PC-3 (cell line): ENCODE results near the gene ECHDC1. TPM values are rescaled to one million over a fixed set of nuclear protein-coding genes. Genes with fewer than 3 reads are reported as not detected.

Experiments
- ATAC-seq: fragments of 200-7000 bp; cut with Tn5 transposase; 2 replicates; pipeline ENCODE4 v1.9.1; 2020; ENCODE audit warnings: mild to moderate bottlenecking, moderate library complexity
- BruUV-seq: library from RNA; stranded (reverse); fragments of 400-500 nt; replicated peaks from 2 replicates; lab custom pipeline; 2021; lab: Mats Ljungman, UMichigan
- CTCF ChIA-PET: fragments of 300-600 bp; sonication (Branson Sonifier 250); formaldehyde crosslinking; loops from one replicate; lab custom pipeline; 2022; ENCODE audit warnings: antibody characterized with exemption; lab: Charles Lee
- POLR2A ChIA-PET: fragments of 300-600 bp; sonication (Branson Sonifier 250); formaldehyde crosslinking; loops from one replicate; lab custom pipeline; 2022; ENCODE audit warnings: antibody characterized with exemption; ENCODE audit not compliant: unreplicated experiment; lab: Charles Lee
- DNase-seq: peaks from one replicate; pipeline ENCODE4 v3.0.0-alpha.2; 2015
- H2AFZ ChIP-seq: fragments of 300-600 bp; sonication (generic); 2 replicates; pipeline ENCODE4 v1.6.0; 2016; ENCODE audit warnings: antibody characterized with exemption, low read length
- H3F3A ChIP-seq: fragments of 300-600 bp; sonication (generic); one replicate; pipeline ENCODE4 v1.6.0; 2017; ENCODE audit warnings: antibody characterized with exemption, low read length, control low read depth, mild to moderate bottlenecking; ENCODE audit not compliant: unreplicated experiment
- H3K27ac ChIP-seq: fragments of 300-600 bp; sonication (generic); 2 replicates; pipeline ENCODE4 v1.5.1; 2016; ENCODE audit warnings: mild to moderate bottlenecking, low read length
- H3K27me3 ChIP-seq: fragments of 300-600 bp; sonication (generic); 2 replicates; pipeline ENCODE4 v1.6.1; 2016; ENCODE audit warnings: low read length, mixed read lengths
- H3K36me3 ChIP-seq: fragments of 300-600 bp; sonication (generic); 2 replicates; pipeline ENCODE4 v1.6.1; 2016; ENCODE audit warnings: low read depth, mixed run types, low read length, mixed read lengths
- H3K4me1 ChIP-seq: fragments of 300-600 bp; sonication (generic); 2 replicates; pipeline ENCODE4 v1.5.1; 2016; ENCODE audit warnings: low read length; ENCODE audit not compliant: insufficient read depth
- H3K4me2 ChIP-seq: fragments of 300-600 bp; sonication (generic); 2 replicates; pipeline ENCODE4 v1.6.0; 2016; ENCODE audit warnings: low read length
- H3K4me3 ChIP-seq: fragments of 300-600 bp; sonication (generic); 2 replicates; pipeline ENCODE4 v1.5.1; 2016; ENCODE audit warnings: mild to moderate bottlenecking, low read length, mixed read lengths
- H3K79me2 ChIP-seq: fragments of 300-600 bp; sonication (generic); 2 replicates; pipeline ENCODE4 v1.6.1; 2017; ENCODE audit warnings: low read length, mixed read lengths
- H3K9ac ChIP-seq: fragments of 300-600 bp; sonication (generic); 2 replicates; pipeline ENCODE4 v1.6.0; 2016; ENCODE audit warnings: mild to moderate bottlenecking, low read length
- H3K9me2 ChIP-seq: fragments of 300-600 bp; sonication (generic); replicated peaks from 2 replicates; pipeline ENCODE4 v1.6.1; 2016; ENCODE audit warnings: mixed run types, low read length, mixed read lengths
- H3K9me3 ChIP-seq: fragments of 300-600 bp; sonication (generic); 2 replicates; pipeline ENCODE4 v1.6.1; 2016; ENCODE audit warnings: low read length, mixed read lengths
- H4K20me1 ChIP-seq: fragments of 300-600 bp; sonication (generic); 2 replicates; pipeline ENCODE4 v1.6.1; 2016; ENCODE audit warnings: low read length, mixed read lengths
- EZH2 ChIP-seq: fragments of 300-600 bp; sonication (generic); IDR thresholded peaks from one replicate; pipeline ENCODE4 v1.6.1; 2017; ENCODE audit warnings: antibody characterized with exemption, mild to moderate bottlenecking, low read length; ENCODE audit not compliant: unreplicated experiment
- EZH2phosphoT487 ChIP-seq: fragments of 300-600 bp; sonication (generic); IDR thresholded peaks from 2 replicates; pipeline ENCODE4 v1.6.1; 2018; ENCODE audit warnings: mild to moderate bottlenecking, antibody characterized with exemption, low read length, borderline replicate concordance
- intact Hi-C: fragments of 100-400 bp; cut with micrococcal nuclease; formaldehyde crosslinking; loops from 2 replicates; pipeline ENCODE4 v1.9.0; 2023
- total RNA-seq: library from RNA; depleted of rRNA; stranded (reverse); fragments of >200 nt; gene quantifications from 2 replicates; pipeline ENCODE4 v1.2.3, GENCODE V29; 2014
- TF ChIP-seq, protein P1 (sequence below): fragments of 300-600 bp; sonication (generic); conservative IDR thresholded peaks from 2 replicates; pipeline ENCODE4 v1.5.1; 2017; ENCODE audit warnings: antibody characterized with exemption, low read depth, mild to moderate bottlenecking, low read length

ECHDC1 gene
- total RNA-seq, 1 experiment from 2014 or later: 34.5 TPM

DNA sequence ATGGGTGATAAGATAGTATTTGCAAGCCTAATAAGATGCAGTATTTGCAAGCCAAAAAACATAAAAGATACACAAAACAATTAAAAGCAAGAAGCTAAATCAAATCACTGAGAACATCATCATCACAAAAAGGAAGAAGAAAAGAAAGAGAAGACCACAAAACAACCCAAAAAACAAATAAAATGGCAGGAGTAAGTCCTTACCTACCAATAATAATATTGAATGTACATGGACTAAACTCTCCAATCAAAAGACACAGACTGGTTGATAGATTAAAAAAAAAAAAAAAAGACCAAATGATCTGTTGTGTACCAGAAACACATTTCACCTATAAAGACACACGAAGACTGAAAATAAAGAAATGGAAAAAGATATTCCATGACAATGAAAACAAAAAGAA, 37.7 kb downstream of the ECHDC1 start:
- Histone ChIP-seq H4K20me1 (no peaks in the 10 kb centered on the region), H3K27me3 (no peaks in the 10 kb centered on the region), H3K4me3 (no peak overlapping the region), H3F3A (no peaks in the 10 kb centered on the region), H3K9me2 (no peaks in the 10 kb centered on the region), H3K4me2 (no peak overlapping the region), H3K4me1 (no peaks in the 10 kb centered on the region), H3K36me3 (no peaks in the 10 kb centered on the region), H2AFZ (no peak overlapping the region), H3K9me3 (no peaks in the 10 kb centered on the region), H3K27ac (no peak overlapping the region), H3K79me2 (no peaks in the 10 kb centered on the region), H3K9ac (no peak overlapping the region)
- ChIA-PET CTCF (no interaction called here), POLR2A (no interaction called here)
- BruUV-seq: no TSS peak
- TF ChIP-seq EZH2: no peak
- TF ChIP-seq, protein P1, sequence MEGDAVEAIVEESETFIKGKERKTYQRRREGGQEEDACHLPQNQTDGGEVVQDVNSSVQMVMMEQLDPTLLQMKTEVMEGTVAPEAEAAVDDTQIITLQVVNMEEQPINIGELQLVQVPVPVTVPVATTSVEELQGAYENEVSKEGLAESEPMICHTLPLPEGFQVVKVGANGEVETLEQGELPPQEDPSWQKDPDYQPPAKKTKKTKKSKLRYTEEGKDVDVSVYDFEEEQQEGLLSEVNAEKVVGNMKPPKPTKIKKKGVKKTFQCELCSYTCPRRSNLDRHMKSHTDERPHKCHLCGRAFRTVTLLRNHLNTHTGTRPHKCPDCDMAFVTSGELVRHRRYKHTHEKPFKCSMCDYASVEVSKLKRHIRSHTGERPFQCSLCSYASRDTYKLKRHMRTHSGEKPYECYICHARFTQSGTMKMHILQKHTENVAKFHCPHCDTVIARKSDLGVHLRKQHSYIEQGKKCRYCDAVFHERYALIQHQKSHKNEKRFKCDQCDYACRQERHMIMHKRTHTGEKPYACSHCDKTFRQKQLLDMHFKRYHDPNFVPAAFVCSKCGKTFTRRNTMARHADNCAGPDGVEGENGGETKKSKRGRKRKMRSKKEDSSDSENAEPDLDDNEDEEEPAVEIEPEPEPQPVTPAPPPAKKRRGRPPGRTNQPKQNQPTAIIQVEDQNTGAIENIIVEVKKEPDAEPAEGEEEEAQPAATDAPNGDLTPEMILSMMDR: no peak
- no peak for TF ChIP-seq EZH2phosphoT487
- DNase-seq (no peak), ATAC-seq (no peak)
- intact Hi-C loops: no loop called here

DNA sequence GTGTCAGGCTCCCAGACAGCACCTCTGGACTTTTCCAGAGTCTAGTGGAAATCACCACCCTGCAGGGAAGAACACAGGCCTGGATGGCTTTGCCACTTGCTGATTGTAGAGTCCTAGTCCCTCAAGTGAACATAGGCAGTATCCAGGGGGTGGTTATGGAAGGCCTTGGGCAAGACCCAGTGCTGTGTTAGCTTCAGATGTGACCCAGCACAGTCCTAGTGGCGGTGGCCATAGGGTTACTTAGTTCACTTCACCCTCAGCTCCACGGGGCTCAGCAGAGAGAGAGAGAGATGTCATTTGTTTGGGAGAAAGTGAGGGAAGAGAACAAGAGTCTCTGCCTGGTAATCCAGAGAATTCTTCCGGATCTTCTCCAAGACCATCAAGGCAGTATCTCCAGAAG, 39.5 kb downstream of the ECHDC1 start:
- no peak overlapping the region for H3K4me3 ChIP-seq
- H3F3A ChIP-seq: no peaks in the 10 kb centered on the region
- H3K4me2 ChIP-seq: no peak overlapping the region
- TF ChIP-seq EZH2phosphoT487 (no peak), EZH2 (no peak)
- TF ChIP-seq, protein P1: no peak
- DNase-seq (no peak), ATAC-seq (no peak)
- H3K79me2 ChIP-seq: no peaks in the 10 kb centered on the region
- H4K20me1 ChIP-seq: no peaks in the 10 kb centered on the region
- H3K27ac ChIP-seq: no peak overlapping the region
- no TSS peak for BruUV-seq
- H3K4me1 ChIP-seq: peaks cover 8% of the 10 kb centered on the region; the same call in 1 of the 2 replicates
- no peaks in the 10 kb centered on the region for H3K9me3 ChIP-seq
- ChIA-PET POLR2A (no interaction called here), CTCF (no interaction called here)
- H3K36me3 ChIP-seq: no peaks in the 10 kb centered on the region
- intact Hi-C loops: loop anchor here (2.0 kb wide), 3 partner anchors 39 to 235 kb away; partner anchors contain the start of gene ECHDC1
- no peak overlapping the region for H2AFZ ChIP-seq
- H3K9me2 ChIP-seq: no peaks in the 10 kb centered on the region
- no peak overlapping the region for H3K9ac ChIP-seq
- no peaks in the 10 kb centered on the region for H3K27me3 ChIP-seq

DNA sequence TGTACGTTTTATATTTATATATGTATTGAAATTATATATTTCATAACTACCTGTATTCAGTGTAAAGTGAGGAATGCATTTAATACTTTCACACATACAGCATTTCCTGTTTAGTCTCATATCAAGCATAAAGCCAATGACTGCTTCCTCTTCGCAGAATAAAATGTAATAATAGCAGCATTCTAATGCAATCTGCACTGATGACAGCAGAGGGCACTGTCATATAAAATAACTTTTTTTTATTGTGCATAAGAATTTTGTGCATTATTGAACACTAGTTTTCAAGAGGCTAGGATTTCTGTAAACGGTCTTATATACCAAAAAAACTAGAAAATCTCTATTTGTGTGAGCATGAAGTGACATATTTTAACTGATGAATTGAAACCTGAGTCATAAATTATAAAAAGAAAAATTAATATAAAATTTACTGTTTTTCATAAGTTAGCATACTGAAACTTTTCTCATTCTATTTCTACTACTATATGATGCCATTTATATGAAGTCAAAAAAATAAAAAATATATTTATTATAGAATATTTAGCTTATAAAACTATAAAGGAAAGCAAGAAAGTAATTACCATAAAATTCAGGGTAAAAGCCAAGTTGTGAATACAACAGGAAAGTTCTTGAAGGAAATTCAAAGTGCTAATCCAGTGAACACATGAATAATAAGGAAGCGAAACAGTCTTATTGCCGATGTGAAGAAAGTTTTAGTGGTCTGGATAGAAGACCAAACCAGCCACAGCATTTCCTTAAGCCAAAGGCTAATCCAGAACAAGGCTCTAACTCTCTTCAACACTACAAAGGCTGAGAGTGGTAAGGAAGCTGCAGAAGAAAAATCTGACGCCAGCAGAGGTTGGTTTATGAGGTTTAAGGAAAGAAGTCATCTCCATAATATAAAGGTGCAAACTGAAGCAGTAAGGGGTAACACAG, 40.4 kb downstream of the ECHDC1 start:
- Histone ChIP-seq H4K20me1 (no peaks in the 10 kb centered on the region), H3F3A (no peaks in the 10 kb centered on the region), H3K4me1 (peaks cover 8% of the 10 kb centered on the region; the same call in 1 of the 2 replicates), H3K9me3 (no peaks in the 10 kb centered on the region), H2AFZ (no peak overlapping the region), H3K4me2 (no peak overlapping the region), H3K9ac (no peak overlapping the region), H3K36me3 (no peaks in the 10 kb centered on the region), H3K79me2 (no peaks in the 10 kb centered on the region), H3K4me3 (no peak overlapping the region), H3K27ac (no peak overlapping the region), H3K9me2 (no peaks in the 10 kb centered on the region), H3K27me3 (no peaks in the 10 kb centered on the region)
- no peak for TF ChIP-seq EZH2
- TF ChIP-seq, protein P1: peak; percentile 68
- TF ChIP-seq EZH2phosphoT487: no peak
- no TSS peak for BruUV-seq
- DNase-seq (peak; percentile 74), ATAC-seq (no peak)
- intact Hi-C loops: loop anchor here (1.0 to 2.0 kb wide), 4 partner anchors 40 to 236 kb away; partner anchors contain the start of gene ECHDC1
- CTCF ChIA-PET: no interaction called here
- POLR2A ChIA-PET: no interaction called here
